DMS 273 (cell line): Measurements from ENCODE around the gene CSRP3.
A peak's percentile ranks its signal among the peaks of the same experiment; 100 is the strongest.

ENCODE experiments used
- DNase-seq: peaks from one replicate; lab custom pipeline; 2025; ENCODE audit not compliant: unreplicated experiment; lab: John Stamatoyannopoulos, UW

The CSRP3 gene

GRCh38 chr11:19191530-19192169, 10.1 kb downstream of the CSRP3 start:
- no peak for DNase-seq

- no peak for DNase-seq
Measured at GRCh38 chr11:19187833-19188258, 13.9 kb downstream of the CSRP3 start.

- no peak for DNase-seq
Measured at GRCh38 chr11:19187114-19187832, 14.5 kb downstream of the CSRP3 start.

- DNase-seq, result no peak
Measured at GRCh38 chr11:19185516-19186052, 16.2 kb downstream of the CSRP3 start.

- no peak for DNase-seq
Measured at GRCh38 chr11:19185036-19185435, 16.7 kb downstream of the CSRP3 start.

- no peak for DNase-seq
Measured at GRCh38 chr11:19183646-19184045, 18.1 kb downstream of the CSRP3 start.

GRCh38 chr11:19181531-19182261, 20.1 kb downstream of the CSRP3 start:
- DNase-seq, result no peak

GRCh38 chr11:19176629-19177186, 25.1 kb downstream of the CSRP3 start:
- no peak for DNase-seq

- no peak for DNase-seq
Measured at GRCh38 chr11:19173964-19174638, 27.7 kb downstream of the CSRP3 start.

GRCh38 chr11:19173004-19173689, 28.6 kb downstream of the CSRP3 start:
- no peak for DNase-seq

GRCh38 chr11:19168090-19168489, 33.7 kb downstream of the CSRP3 start:
- no peak for DNase-seq

GRCh38 chr11:19164881-19165280, 36.9 kb downstream of the CSRP3 start:
- no peak for DNase-seq

- DNase-seq, result peak; percentile 13
Measured at GRCh38 chr11:19164230-19164855, 37.4 kb downstream of the CSRP3 start.

- DNase-seq, result peak; percentile 2
Measured at GRCh38 chr11:19163617-19164016, 38.2 kb downstream of the CSRP3 start.

- DNase-seq, result no peak
Measured at GRCh38 chr11:19162951-19163505, 38.8 kb downstream of the CSRP3 start.

GRCh38 chr11:19161651-19162050, 40.1 kb downstream of the CSRP3 start:
- no peak for DNase-seq

GRCh38 chr11:19160847-19161246, 40.9 kb downstream of the CSRP3 start:
- peak; percentile 2 for DNase-seq

GRCh38 chr11:19156892-19157291, 44.9 kb downstream of the CSRP3 start:
- DNase-seq, result no peak

- no peak for DNase-seq
Measured at GRCh38 chr11:19145319-19145718, 56.5 kb downstream of the CSRP3 start.
